NCI-H2107 treated with DMSO at 0.1 percent for 48 hours (cell line): Measurements from ENCODE around the gene USP15.
"Not testable (repeated sequence)": the region's sequence is repeated elsewhere in the genome, so short reads cannot be mapped to it uniquely, and the experiment has no call there.

Source experiments
- DNase-seq: peaks from one replicate; lab custom pipeline; 2025; ENCODE audit not compliant: unreplicated experiment; lab: John Stamatoyannopoulos, UW

The USP15 gene

GRCh38 chr12:62436164-62436503 lies 175.9 kb downstream of the USP15 start:
- DNase-seq = no peak

- peak; percentile 45 for DNase-seq
Measured at GRCh38 chr12:62438098-62438692, 178.0 kb downstream of the USP15 start.

- DNase-seq = no peak
Measured at GRCh38 chr12:62446754-62447452, 186.7 kb downstream of the USP15 start.

- DNase-seq = no peak
Measured at GRCh38 chr12:62448436-62448835, 188.2 kb downstream of the USP15 start.

GRCh38 chr12:62455429-62455828 lies 195.2 kb downstream of the USP15 start:
- DNase-seq = not testable (repeated sequence)

- no peak for DNase-seq
Measured at GRCh38 chr12:62458626-62459025, 198.4 kb downstream of the USP15 start.

- DNase-seq = no peak
Measured at GRCh38 chr12:62459976-62460375, 199.8 kb downstream of the USP15 start.

- DNase-seq = not testable (repeated sequence)
Measured at GRCh38 chr12:62461171-62461837, 201.1 kb downstream of the USP15 start.

GRCh38 chr12:62463252-62463651 lies 203.0 kb downstream of the USP15 start:
- DNase-seq = not testable (repeated sequence)
